Panc1 (cell line): ENCODE measurements around the gene ANKMY1.

Experiments
- CTCF ChIP-seq: fragments of 450-650 bp; IDR thresholded peaks from 2 replicates; pipeline ENCODE4 v1.5.1; 2017; ENCODE audit warnings: mild to moderate bottlenecking
- POLR2AphosphoS5 ChIP-seq: IDR thresholded peaks from 2 replicates; pipeline ENCODE4 v1.6.1; 2012; ENCODE audit warnings: mild to moderate bottlenecking, low read depth, low read length, moderate library complexity
- REST ChIP-seq, 2 experiments: IDR thresholded peaks; 2 replicates each; pipeline ENCODE4 v1.6.1; 2011 to 2012; ENCODE audit warnings: low read depth in 2 of 2, control low read depth in 1 of 2, low read length in 1 of 2, mild to moderate bottlenecking in 1 of 2, moderate library complexity in 1 of 2; ENCODE audit not compliant: insufficient read depth in 1 of 2
- SIN3A ChIP-seq: IDR thresholded peaks from 2 replicates; pipeline ENCODE4 v1.6.1; 2012; ENCODE audit warnings: low read depth, mild to moderate bottlenecking, low read length, moderate library complexity, borderline replicate concordance; ENCODE audit not compliant: insufficient read depth
- TCF7L2 ChIP-seq: IDR thresholded peaks from 2 replicates; pipeline ENCODE4 v1.6.1; 2011; ENCODE audit warnings: mild to moderate bottlenecking, low read depth, low read length, inconsistent platforms

GRCh38 chr2:240525802-240526201 lies 32.0 kb downstream of the ANKMY1 start:
- no peak for TF ChIP-seq CTCF
- TF ChIP-seq REST (IDR thresholded peaks at IDR 0.05; ENCODE audit: insufficient read depth in 1 of 2, low read depth in 2 of 2, low read length in 1 of 2), result no peak
- TF ChIP-seq POLR2AphosphoS5, result no peak
- TF ChIP-seq TCF7L2, result no peak
- TF ChIP-seq SIN3A, result no peak
